Spleen (tissue), 13 donors: ENCODE data around the gene SORCS1. TPM values are rescaled to one million over a fixed set of nuclear protein-coding genes. Genes with fewer than 3 reads are reported as not detected.

Source experiments
- DNase-seq: peaks from one replicate; pipeline ENCODE4 v3.0.0-alpha.2; 2020
- H3K27ac ChIP-seq, 8 donors: fragments of 200-600 bp; sonication (generic) in 7 of 8; 1 replicate in 4 of 8; 2 replicates in 4 of 8; pipeline versions ENCODE4 v1.5.0 to v1.8.0; 2016 to 2021; ENCODE audit warnings: inconsistent platforms in 4 of 8, mild to moderate bottlenecking in 4 of 8, moderate library complexity in 1 of 8
- H3K27me3 ChIP-seq, 7 donors: fragments of 200-600 bp; sonication (generic) in 6 of 7; replicated peaks in 1 of 7; 1 replicate in 4 of 7; 2 replicates in 3 of 7; pipeline versions ENCODE4 v1.5.0 to v1.8.0; 2016 to 2021; ENCODE audit warnings: inconsistent platforms in 3 of 7, mild to moderate bottlenecking in 1 of 7
- H3K36me3 ChIP-seq, 6 donors: fragments of 200-600 bp; sonication (generic) in 5 of 6; 1 replicate in 4 of 6; 2 replicates in 2 of 6; pipeline versions ENCODE4 v1.5.0 to v1.8.0; 2016 to 2021; ENCODE audit warnings: inconsistent platforms in 2 of 6
- H3K4me1 ChIP-seq, 6 donors: fragments of 200-600 bp; sonication (generic) in 5 of 6; 1 replicate in 3 of 6; 2 replicates in 3 of 6; pipeline versions ENCODE4 v1.5.0 to v1.8.0; 2016 to 2021; ENCODE audit warnings: inconsistent platforms in 3 of 6
- H3K4me3 ChIP-seq, 8 donors: fragments of 200-600 bp; sonication (generic) in 7 of 8; 1 replicate in 4 of 8; 2 replicates in 4 of 8; pipeline versions ENCODE4 v1.5.0 to v1.8.0; 2016 to 2021; ENCODE audit warnings: inconsistent platforms in 4 of 8, mild to moderate bottlenecking in 4 of 8, moderate library complexity in 2 of 8
- H3K9me3 ChIP-seq, 8 donors: fragments of 200-600 bp; sonication (generic) in 7 of 8; 1 replicate in 4 of 8; 2 replicates in 4 of 8; pipeline versions ENCODE4 v1.5.0 to v1.8.0; 2016 to 2021; ENCODE audit warnings: inconsistent platforms in 4 of 8
- CTCF ChIP-seq, 11 experiments: fragments of 200-600 bp in 7 of 11; fragments of 450-650 bp in 4 of 11; sonication (generic) in 4 of 11; IDR thresholded peaks in 8 of 11; conservative IDR thresholded peaks in 3 of 11; 1 replicate in 7 of 11; 2 replicates in 4 of 11; pipeline versions ENCODE4 v1.4.0 to v1.8.0; 2016 to 2021; ENCODE audit warnings: antibody characterized with exemption in 11 of 11, inconsistent platforms in 4 of 11, mild to moderate bottlenecking in 1 of 11
- POLR2A ChIP-seq, 3 donors: fragments of 450-650 bp; IDR thresholded peaks; one replicate each; pipeline ENCODE4 v1.5.1; 2017; ENCODE audit warnings: antibody characterized with exemption in 3 of 3, mild to moderate bottlenecking in 1 of 3
- POLR2AphosphoS5 ChIP-seq, 3 donors: sonication (generic); formaldehyde crosslinking; IDR thresholded peaks; one replicate each; pipeline ENCODE4 v1.5.1; 2017; ENCODE audit warnings: antibody characterized with exemption in 3 of 3
- WGBS, 5 donors: extraction: QIAGEN DNeasy Blood & Tissue Kit in 3 of 5; methylation state at CpG; one replicate each; pipeline versions ENCODE4 v1.1.5 to v1.1.7; 2013 to 2018; 5-methylcytosine and 5-hydroxymethylcytosine counted together
- intact Hi-C: fragments of 100-400 bp; cut with DNase I; formaldehyde crosslinking; loops from one replicate; pipeline ENCODE4 v1.15.0; 2023; ENCODE audit warnings: low total_unique reads
- long read RNA-seq, 2 donors: transcript quantifications; one replicate each; lab custom pipeline, GENCODE V29; 2026
- polyA plus RNA-seq, 3 donors: library from polyadenylated mRNA; stranded (reverse); fragments of 200-250 nt; gene quantifications; one replicate each; pipeline ENCODE4 v1.2.1, GENCODE V29; 2013
- total RNA-seq, 7 donors: library from RNA; depleted of rRNA in 3 of 7; stranded (reverse); fragments of >200 nt in 3 of 7; fragmentation: NEBNext Ultra II Directional in 4 of 7; extraction: Animal tissue kit (Norgen Biotek cat#: 25700) in 4 of 7; gene quantifications; one replicate each; pipeline versions ENCODE4 v1.1.0 to v1.2.1, GENCODE V29; 2016 to 2021
- donor health status: healthy with polysubstance abuse.
- donor health status: DM: no; HTN: no; CAD: no; lungs with moderate emphysema.
- donor health status: DM: no; HTN: no; CAD: no.
- donor health status: Bipolar disorder and iron deficiency.
- donor health status: healthy.
- donor health status: DM: no; HTN: no; CAD: no.
- donor health status: DM: yes; HTN: yes; CAD: no.

SORCS1 gene
- total RNA-seq (1 to 10 TPM; 1.0 to 2.7 (median 1.9) TPM), polyA plus RNA-seq (1 to 10 TPM in 2 of 3 donors, under 1 TPM in 1; 0.67 to 1.2 (median 1.0) TPM)
- long read RNA-seq, donor 1 = 0 reads
- long read RNA-seq, donor 2, full-length matches to known transcripts = 1 of 1 reads
- long read RNA-seq, donor 2, partial matches to known transcripts = 0 of 1 reads
- long read RNA-seq, donor 2, other reads (novel, unspliced or antisense) = 0 of 1 reads

GRCh38 chr10:107163881-107164861, at the start of gene SORCS1:
Gene SORCS1 (minus strand): TSS chr10:107164706.
- H3K4me3 ChIP-seq = peak within 1 kb of the TSS in 5 of 8 donors; percentile 7 to 59 (median 20)
- H3K27me3 ChIP-seq = peaks cover 0 to 82% (median 31%) of the 10 kb centered on the region in 7 donors
- 4 to 12% (median 5%) methylated on average over 35 to 105 of the region's 105 CpGs for WGBS, 5 donors
- peak; percentile 74 for DNase-seq
- H3K36me3 ChIP-seq = no peaks in the 10 kb centered on the region
- H3K27ac ChIP-seq = no peak within 1 kb of the TSS
- intact Hi-C loops = no loop called here
- H3K9me3 ChIP-seq = peaks cover 0 to 4% (median 0%) of the 10 kb centered on the region in 8 donors
- no peak for TF ChIP-seq POLR2A (IDR thresholded peaks at IDR 0.05)
- TF ChIP-seq CTCF (IDR thresholded peaks at IDR 0.05 in 8 of 11, conservative IDR thresholded peaks at IDR 0.05 in 3 of 11) = no peak
- peaks cover 0 to 7% (median 2%) of the 10 kb centered on the region in 6 donors for H3K4me1 ChIP-seq

GRCh38 chr10:107214261-107214660, 49.8 kb upstream of the SORCS1 start:
- peaks cover 0 to 9% (median 0%) of the 10 kb centered on the region in 8 donors for H3K9me3 ChIP-seq
- DNase-seq = no peak
- no peaks in the 10 kb centered on the region for H3K27me3 ChIP-seq
- no peak for TF ChIP-seq POLR2AphosphoS5 (IDR thresholded peaks at IDR 0.05)
- no peak for TF ChIP-seq CTCF (IDR thresholded peaks at IDR 0.05 in 8 of 11, conservative IDR thresholded peaks at IDR 0.05 in 3 of 11)
- no peak for TF ChIP-seq POLR2A (IDR thresholded peaks at IDR 0.05)
- H3K27ac ChIP-seq = no peak overlapping the region
- H3K4me3 ChIP-seq = no peak overlapping the region
- no peaks in the 10 kb centered on the region for H3K36me3 ChIP-seq
- WGBS, 5 donors = 73 to 97% (median 87%) methylated on average over 2 of the region's 2 CpGs
- intact Hi-C loops = no loop called here
- no peaks in the 10 kb centered on the region for H3K4me1 ChIP-seq

- no peak for TF ChIP-seq POLR2A (IDR thresholded peaks at IDR 0.05)
- TF ChIP-seq POLR2AphosphoS5 (IDR thresholded peaks at IDR 0.05) = no peak
- TF ChIP-seq CTCF (IDR thresholded peaks at IDR 0.05 in 8 of 11, conservative IDR thresholded peaks at IDR 0.05 in 3 of 11) = no peak
- Histone ChIP-seq H3K36me3 (no peaks in the 10 kb centered on the region), H3K27me3 (no peaks in the 10 kb centered on the region), H3K27ac (no peak overlapping the region), H3K9me3 (peaks cover 0 to 9% (median 0%) of the 10 kb centered on the region in 8 donors), H3K4me1 (no peaks in the 10 kb centered on the region), H3K4me3 (no peak overlapping the region)
- intact Hi-C loops = no loop called here
- 90 to 91% (median 91%) methylated on average over 8 of the region's 8 CpGs for WGBS, 5 donors
- no peak for DNase-seq
These were observed 49.4 kb upstream of the SORCS1 start for GRCh38 chr10:107213861-107214260.

- Histone ChIP-seq H3K27me3 (no peaks in the 10 kb centered on the region), H3K4me1 (no peaks in the 10 kb centered on the region), H3K9me3 (peaks cover 0 to 17% (median 0%) of the 10 kb centered on the region in 8 donors), H3K27ac (no peak overlapping the region), H3K4me3 (no peak overlapping the region), H3K36me3 (no peaks in the 10 kb centered on the region)
- DNase-seq = no peak
- intact Hi-C loops = no loop called here
- TF ChIP-seq POLR2AphosphoS5 (IDR thresholded peaks at IDR 0.05) (no peak), CTCF (IDR thresholded peaks at IDR 0.05 in 8 of 11, conservative IDR thresholded peaks at IDR 0.05 in 3 of 11) (no peak), POLR2A (IDR thresholded peaks at IDR 0.05) (no peak)
- 45 to 66% (median 62%) methylated on average over 4 of the region's 4 CpGs for WGBS, 5 donors
These were observed 42.3 kb upstream of the SORCS1 start for GRCh38 chr10:107206833-107207232.
